ENCODE data around the gene ADGRV1.

Gene ADGRV1

GRCh38 chr5:91179018-91179417 lies 620.4 kb downstream of the ADGRV1 start:
- DNase-seq, result no peak

DNA sequence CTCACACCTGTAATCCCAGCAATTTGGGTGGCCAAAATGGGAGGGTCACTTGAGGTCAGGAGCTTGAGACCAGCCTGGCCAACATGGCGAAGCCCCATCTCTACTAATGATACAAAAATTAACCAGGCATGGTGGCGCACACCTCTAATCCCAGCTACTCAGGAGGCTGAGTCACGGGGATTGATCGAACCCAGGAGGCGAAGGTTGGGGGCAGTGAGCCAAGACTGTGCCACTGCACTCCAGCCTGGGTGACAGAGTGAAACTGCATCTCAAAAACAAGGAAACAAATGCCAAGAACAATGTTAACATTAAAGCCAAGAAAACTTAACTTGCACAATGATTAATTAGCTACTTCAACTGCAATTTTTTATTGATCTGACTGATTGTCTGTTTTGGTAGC lies 621.9 kb downstream of the ADGRV1 start:
- DNase-seq, result no peak

DNA sequence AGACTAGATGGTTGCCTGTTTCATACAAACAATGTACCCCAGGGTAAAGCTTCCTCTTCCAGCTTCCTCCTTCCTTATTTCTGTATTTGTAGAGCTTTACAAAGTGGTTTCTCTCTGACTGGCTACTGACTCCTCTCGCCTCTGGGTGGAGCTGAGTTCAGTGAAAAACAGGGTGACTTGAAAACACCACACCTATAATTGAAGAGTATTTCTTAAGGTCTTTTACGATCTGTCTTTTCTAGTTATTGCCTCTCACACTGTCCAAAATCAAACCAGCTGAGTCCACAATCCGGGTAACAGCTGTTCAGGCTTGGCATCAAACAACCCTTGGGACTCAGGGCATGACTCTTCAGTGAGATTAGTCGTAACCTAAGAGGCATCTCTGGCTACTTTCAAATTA lies 624.2 kb downstream of the ADGRV1 start:
- DNase-seq, result no peak

DNA sequence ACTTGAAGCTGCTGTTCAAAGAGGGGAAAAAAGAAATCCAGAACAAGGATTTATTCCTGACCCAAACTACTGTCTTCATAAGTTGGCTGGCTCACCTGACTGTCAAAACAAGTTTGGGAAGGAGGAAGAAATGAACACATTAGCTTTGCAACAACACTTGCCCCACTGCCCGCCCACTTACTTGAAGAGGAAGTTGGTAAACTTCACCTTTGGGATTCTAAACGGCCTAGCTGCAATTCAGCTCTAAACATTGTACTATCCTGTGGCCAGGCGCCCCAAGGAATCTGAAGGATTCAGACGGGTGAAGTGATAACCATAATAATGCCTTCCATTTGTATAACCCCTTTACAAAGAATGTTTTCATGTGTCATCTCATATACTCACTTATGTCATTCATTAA lies 625.1 kb downstream of the ADGRV1 start:
- DNase-seq, result no peak

DNA sequence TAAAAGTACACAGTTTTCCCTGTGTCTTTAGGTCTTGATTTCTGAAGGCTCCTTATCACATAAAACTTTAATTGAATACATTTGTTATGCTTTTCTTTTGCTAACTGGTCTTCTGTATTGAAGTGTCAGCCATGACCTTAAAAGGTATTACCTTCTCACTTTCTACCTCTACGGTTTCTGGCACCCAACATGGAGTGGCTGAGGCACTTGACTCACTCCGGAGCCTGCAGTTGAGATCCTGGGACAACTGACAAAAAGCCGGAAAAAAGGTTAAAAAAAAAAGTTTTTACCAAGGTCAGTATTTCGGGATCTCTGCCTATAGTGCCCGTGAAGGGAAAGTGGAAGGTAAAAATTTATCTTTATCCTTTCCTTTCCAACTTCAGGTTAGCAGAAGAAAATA lies 627.5 kb downstream of the ADGRV1 start:
- DNase-seq, result no peak

GRCh38 chr5:91187032-91187431 lies 628.4 kb downstream of the ADGRV1 start:
- DNase-seq, result no peak

DNA sequence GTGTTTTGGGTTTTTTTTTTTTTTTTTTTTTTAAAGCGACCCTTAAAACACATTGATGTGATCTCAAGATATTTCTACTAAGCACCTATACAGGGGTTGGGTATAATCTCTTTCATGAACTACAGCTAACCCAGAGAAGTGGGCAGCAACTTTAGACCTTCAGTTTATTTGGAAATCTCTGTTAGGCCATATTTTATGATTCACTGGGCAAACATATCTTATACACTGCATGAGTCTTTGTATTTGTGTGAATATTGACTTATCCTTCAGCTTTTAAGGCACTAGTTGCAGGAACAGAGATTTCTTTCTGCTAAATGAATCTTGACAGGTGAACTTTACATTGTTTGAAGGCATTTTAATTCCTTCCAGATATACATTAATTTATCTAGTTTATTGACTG lies 630.2 kb downstream of the ADGRV1 start:
- no peak for DNase-seq

GRCh38 chr5:91189480-91190313 lies 631.1 kb downstream of the ADGRV1 start:
- no peak for DNase-seq

DNA sequence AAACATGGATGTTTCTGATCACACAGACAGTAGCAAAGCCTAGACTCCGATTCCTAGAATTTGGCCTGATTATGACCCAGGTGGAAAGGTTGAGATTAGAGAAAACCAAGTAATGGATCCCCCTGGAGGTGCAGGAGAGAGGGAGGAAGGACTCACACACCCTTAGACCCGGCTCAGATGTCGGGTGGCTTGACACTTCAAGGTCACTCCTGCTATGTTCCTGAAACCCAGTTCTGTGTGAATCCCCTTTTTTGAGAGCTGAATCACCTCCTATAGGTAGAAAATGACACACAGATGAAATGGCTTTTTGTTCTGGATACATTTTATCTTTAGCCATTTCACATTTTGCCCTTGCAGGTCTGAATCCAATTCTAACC lies 631.7 kb downstream of the ADGRV1 start:
- DNase-seq, result no peak

- no peak for DNase-seq
Observed at GRCh38 chr5:91194824-91195381, 636.3 kb downstream of the ADGRV1 start.

DNA sequence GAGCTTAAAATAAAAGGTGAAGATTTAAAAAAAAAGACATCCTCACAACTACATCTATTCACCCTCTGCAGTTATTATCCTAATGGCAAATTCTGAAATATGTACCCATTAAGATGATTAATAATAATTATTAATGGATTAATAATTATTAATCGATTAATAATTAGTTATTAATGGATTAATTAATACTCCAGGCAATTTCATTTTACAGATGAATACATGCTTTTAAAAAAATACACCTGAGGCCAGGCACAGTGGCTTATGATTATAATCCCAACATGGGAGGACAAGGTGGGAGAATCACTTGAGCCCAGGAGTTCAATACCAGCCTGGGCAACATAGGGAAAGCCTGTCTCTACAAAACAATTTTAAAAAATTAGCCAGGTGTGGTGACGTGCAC lies 642.1 kb downstream of the ADGRV1 start:
- no peak for DNase-seq

- DNase-seq, result no peak
Observed at GRCh38 chr5:91206103-91206502, 647.5 kb downstream of the ADGRV1 start.

- DNase-seq, result no peak
Observed at GRCh38 chr5:91206734-91207133, 648.1 kb downstream of the ADGRV1 start.

DNA sequence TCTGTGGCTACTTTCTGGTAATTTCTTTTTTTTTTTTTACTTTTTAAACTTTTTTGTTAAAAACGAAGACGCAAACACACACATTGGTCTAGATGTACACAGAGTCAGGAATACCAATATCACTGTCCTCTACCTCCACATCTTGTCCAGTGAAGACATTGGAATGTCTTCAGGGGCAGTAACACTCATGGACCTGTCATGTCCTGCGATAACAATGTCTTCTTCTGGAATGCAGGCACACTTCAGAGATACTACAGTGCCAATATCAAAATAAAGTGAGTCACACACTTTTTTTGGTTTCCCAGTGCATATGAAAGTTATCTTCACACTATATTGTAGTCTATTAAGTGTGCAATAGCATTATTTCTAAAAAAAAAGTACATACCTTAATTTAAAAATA lies 648.7 kb downstream of the ADGRV1 start:
- no peak for DNase-seq

- DNase-seq, result no peak
Observed at GRCh38 chr5:91211997-91212713, 653.6 kb downstream of the ADGRV1 start.

DNA sequence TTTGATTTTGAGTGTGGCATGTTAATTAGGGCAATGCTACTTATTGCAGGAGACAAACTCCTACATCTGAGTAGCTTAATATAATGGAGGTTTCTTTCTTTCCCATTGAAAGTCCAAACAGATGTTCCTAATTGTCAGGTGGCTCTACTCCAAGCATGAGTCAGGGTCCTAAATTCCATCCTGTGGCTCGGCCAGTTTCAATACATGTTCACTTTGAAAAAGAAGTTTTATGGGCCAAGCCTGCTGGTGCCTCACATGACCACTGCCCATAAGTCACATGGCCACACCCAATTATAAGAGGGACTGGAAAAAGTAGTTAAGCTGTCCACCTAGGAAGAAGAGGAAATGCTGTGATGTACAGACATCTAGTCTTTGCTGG lies 654.1 kb downstream of the ADGRV1 start:
- no peak for DNase-seq
